Upper lobe of left lung (tissue), 4 donors: ENCODE measurements around the gene LRRC8E.

Source experiments
- POLR2AphosphoS5 ChIP-seq, 2 donors: sonication (generic); formaldehyde crosslinking; IDR thresholded peaks; one replicate each; pipeline ENCODE4 v1.5.1; 2017; ENCODE audit warnings: antibody characterized with exemption in 2 of 2
- TF ChIP-seq, protein P1 (sequence below), 6 experiments: fragments of 450-650 bp in 4 of 6; fragments of 200-600 bp in 2 of 6; sonication (generic) in 2 of 6; IDR thresholded peaks; one replicate each; pipeline ENCODE4 v1.5.1; 2016 to 2019; ENCODE audit warnings: antibody characterized with exemption in 6 of 6

DNA sequence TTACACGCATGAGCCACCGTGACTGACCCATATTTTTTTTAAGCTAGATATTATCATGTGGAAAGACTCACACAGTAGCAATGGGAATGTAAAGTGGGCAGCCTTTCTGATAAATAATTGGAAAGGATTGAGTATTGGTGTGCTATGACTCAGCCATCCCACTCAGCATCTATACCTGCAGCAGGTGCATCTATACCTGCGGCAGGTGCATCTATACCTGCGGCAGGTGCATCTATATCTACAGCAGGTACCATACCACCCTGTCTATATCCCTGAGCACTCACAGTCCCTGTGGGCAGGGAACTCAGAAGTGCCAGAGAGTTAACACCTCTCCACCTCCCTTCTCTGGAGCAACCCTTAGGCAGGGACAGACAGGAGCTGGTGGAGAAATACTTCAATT is 5.2 kb upstream of the LRRC8E start:
- no peak for TF ChIP-seq POLR2AphosphoS5 (IDR thresholded peaks at IDR 0.05)
- TF ChIP-seq, protein P1, sequence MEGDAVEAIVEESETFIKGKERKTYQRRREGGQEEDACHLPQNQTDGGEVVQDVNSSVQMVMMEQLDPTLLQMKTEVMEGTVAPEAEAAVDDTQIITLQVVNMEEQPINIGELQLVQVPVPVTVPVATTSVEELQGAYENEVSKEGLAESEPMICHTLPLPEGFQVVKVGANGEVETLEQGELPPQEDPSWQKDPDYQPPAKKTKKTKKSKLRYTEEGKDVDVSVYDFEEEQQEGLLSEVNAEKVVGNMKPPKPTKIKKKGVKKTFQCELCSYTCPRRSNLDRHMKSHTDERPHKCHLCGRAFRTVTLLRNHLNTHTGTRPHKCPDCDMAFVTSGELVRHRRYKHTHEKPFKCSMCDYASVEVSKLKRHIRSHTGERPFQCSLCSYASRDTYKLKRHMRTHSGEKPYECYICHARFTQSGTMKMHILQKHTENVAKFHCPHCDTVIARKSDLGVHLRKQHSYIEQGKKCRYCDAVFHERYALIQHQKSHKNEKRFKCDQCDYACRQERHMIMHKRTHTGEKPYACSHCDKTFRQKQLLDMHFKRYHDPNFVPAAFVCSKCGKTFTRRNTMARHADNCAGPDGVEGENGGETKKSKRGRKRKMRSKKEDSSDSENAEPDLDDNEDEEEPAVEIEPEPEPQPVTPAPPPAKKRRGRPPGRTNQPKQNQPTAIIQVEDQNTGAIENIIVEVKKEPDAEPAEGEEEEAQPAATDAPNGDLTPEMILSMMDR (IDR thresholded peaks at IDR 0.05): no peak
